PC-3 (cell line): ENCODE results near the gene PRPF40A. TPM values are rescaled to one million over a fixed set of nuclear protein-coding genes. Genes with fewer than 3 reads are reported as not detected.

ENCODE experiments used
- ATAC-seq: fragments of 200-7000 bp; cut with Tn5 transposase; 2 replicates; pipeline ENCODE4 v1.9.1; 2020; ENCODE audit warnings: mild to moderate bottlenecking, moderate library complexity
- BruUV-seq: library from RNA; stranded (reverse); fragments of 400-500 nt; replicated peaks from 2 replicates; lab custom pipeline; 2021; lab: Mats Ljungman, UMichigan
- CTCF ChIA-PET: fragments of 300-600 bp; sonication (Branson Sonifier 250); formaldehyde crosslinking; loops from one replicate; lab custom pipeline; 2022; ENCODE audit warnings: antibody characterized with exemption; lab: Charles Lee
- POLR2A ChIA-PET: fragments of 300-600 bp; sonication (Branson Sonifier 250); formaldehyde crosslinking; loops from one replicate; lab custom pipeline; 2022; ENCODE audit warnings: antibody characterized with exemption; ENCODE audit not compliant: unreplicated experiment; lab: Charles Lee
- DNase-seq: peaks from one replicate; pipeline ENCODE4 v3.0.0-alpha.2; 2015
- H2AFZ ChIP-seq: fragments of 300-600 bp; sonication (generic); 2 replicates; pipeline ENCODE4 v1.6.0; 2016; ENCODE audit warnings: antibody characterized with exemption, low read length
- H3F3A ChIP-seq: fragments of 300-600 bp; sonication (generic); one replicate; pipeline ENCODE4 v1.6.0; 2017; ENCODE audit warnings: antibody characterized with exemption, low read length, control low read depth, mild to moderate bottlenecking; ENCODE audit not compliant: unreplicated experiment
- H3K27ac ChIP-seq: fragments of 300-600 bp; sonication (generic); 2 replicates; pipeline ENCODE4 v1.5.1; 2016; ENCODE audit warnings: mild to moderate bottlenecking, low read length
- H3K27me3 ChIP-seq: fragments of 300-600 bp; sonication (generic); 2 replicates; pipeline ENCODE4 v1.6.1; 2016; ENCODE audit warnings: low read length, mixed read lengths
- H3K36me3 ChIP-seq: fragments of 300-600 bp; sonication (generic); 2 replicates; pipeline ENCODE4 v1.6.1; 2016; ENCODE audit warnings: low read depth, mixed run types, low read length, mixed read lengths
- H3K4me1 ChIP-seq: fragments of 300-600 bp; sonication (generic); 2 replicates; pipeline ENCODE4 v1.5.1; 2016; ENCODE audit warnings: low read length; ENCODE audit not compliant: insufficient read depth
- H3K4me2 ChIP-seq: fragments of 300-600 bp; sonication (generic); 2 replicates; pipeline ENCODE4 v1.6.0; 2016; ENCODE audit warnings: low read length
- H3K4me3 ChIP-seq: fragments of 300-600 bp; sonication (generic); 2 replicates; pipeline ENCODE4 v1.5.1; 2016; ENCODE audit warnings: mild to moderate bottlenecking, low read length, mixed read lengths
- H3K79me2 ChIP-seq: fragments of 300-600 bp; sonication (generic); 2 replicates; pipeline ENCODE4 v1.6.1; 2017; ENCODE audit warnings: low read length, mixed read lengths
- H3K9ac ChIP-seq: fragments of 300-600 bp; sonication (generic); 2 replicates; pipeline ENCODE4 v1.6.0; 2016; ENCODE audit warnings: mild to moderate bottlenecking, low read length
- H3K9me2 ChIP-seq: fragments of 300-600 bp; sonication (generic); replicated peaks from 2 replicates; pipeline ENCODE4 v1.6.1; 2016; ENCODE audit warnings: mixed run types, low read length, mixed read lengths
- H3K9me3 ChIP-seq: fragments of 300-600 bp; sonication (generic); 2 replicates; pipeline ENCODE4 v1.6.1; 2016; ENCODE audit warnings: low read length, mixed read lengths
- H4K20me1 ChIP-seq: fragments of 300-600 bp; sonication (generic); 2 replicates; pipeline ENCODE4 v1.6.1; 2016; ENCODE audit warnings: low read length, mixed read lengths
- EZH2 ChIP-seq: fragments of 300-600 bp; sonication (generic); IDR thresholded peaks from one replicate; pipeline ENCODE4 v1.6.1; 2017; ENCODE audit warnings: antibody characterized with exemption, mild to moderate bottlenecking, low read length; ENCODE audit not compliant: unreplicated experiment
- EZH2phosphoT487 ChIP-seq: fragments of 300-600 bp; sonication (generic); IDR thresholded peaks from 2 replicates; pipeline ENCODE4 v1.6.1; 2018; ENCODE audit warnings: mild to moderate bottlenecking, antibody characterized with exemption, low read length, borderline replicate concordance
- intact Hi-C: fragments of 100-400 bp; cut with micrococcal nuclease; formaldehyde crosslinking; loops from 2 replicates; pipeline ENCODE4 v1.9.0; 2023
- total RNA-seq: library from RNA; depleted of rRNA; stranded (reverse); fragments of >200 nt; gene quantifications from 2 replicates; pipeline ENCODE4 v1.2.3, GENCODE V29; 2014
- TF ChIP-seq, protein P1 (sequence below): fragments of 300-600 bp; sonication (generic); conservative IDR thresholded peaks from 2 replicates; pipeline ENCODE4 v1.5.1; 2017; ENCODE audit warnings: antibody characterized with exemption, low read depth, mild to moderate bottlenecking, low read length

The PRPF40A gene
- total RNA-seq, 1 experiment from 2014 or later, result 140 TPM

DNA sequence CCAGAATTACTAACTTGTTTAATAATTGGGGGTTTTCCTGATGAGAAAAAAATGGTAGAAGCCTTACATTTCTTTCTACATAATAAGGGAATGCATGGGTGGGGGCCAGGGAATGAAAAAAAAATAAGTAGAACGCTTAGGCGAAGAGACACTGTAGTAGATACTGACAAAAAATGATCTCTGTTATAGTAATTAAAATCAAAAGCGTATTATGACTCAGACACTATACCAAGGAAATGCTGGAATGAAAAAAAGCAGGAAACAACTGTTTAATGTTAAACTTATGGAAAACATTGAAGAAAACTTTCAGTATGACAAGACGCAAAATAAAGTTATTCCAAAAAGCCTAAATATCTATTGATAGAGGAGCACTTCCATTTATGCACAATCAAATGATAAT lies 42.9 kb downstream of the PRPF40A start:
- intact Hi-C loops, result no loop called here
- BruUV-seq, result no TSS peak
- H4K20me1 ChIP-seq, result 0 out of 2 replicates have a peak, but pooled peaks cover 7% of the 10 kb centered on the region
- H3K9me2 ChIP-seq, result no peaks in the 10 kb centered on the region
- ATAC-seq (peak; percentile 64), DNase-seq (no peak)
- H2AFZ ChIP-seq, result no peak overlapping the region
- H3K4me3 ChIP-seq, result no peak overlapping the region
- H3K27ac ChIP-seq, result peak overlapping the region; percentile 0; the same call in 1 of the 2 replicates
- no peak overlapping the region for H3K4me2 ChIP-seq
- H3K36me3 ChIP-seq, result peaks cover 90% of the 10 kb centered on the region
- ChIA-PET POLR2A (no interaction called here), CTCF (interaction anchor here (1.1 kb wide), 1 partner anchor 636 kb away, joined by 4 read pairs; no protein-coding TSS in a partner anchor)
- no peak overlapping the region for H3K9ac ChIP-seq
- H3F3A ChIP-seq, result no peaks in the 10 kb centered on the region
- no peaks in the 10 kb centered on the region for H3K79me2 ChIP-seq
- no peaks in the 10 kb centered on the region for H3K27me3 ChIP-seq
- TF ChIP-seq, protein P1, sequence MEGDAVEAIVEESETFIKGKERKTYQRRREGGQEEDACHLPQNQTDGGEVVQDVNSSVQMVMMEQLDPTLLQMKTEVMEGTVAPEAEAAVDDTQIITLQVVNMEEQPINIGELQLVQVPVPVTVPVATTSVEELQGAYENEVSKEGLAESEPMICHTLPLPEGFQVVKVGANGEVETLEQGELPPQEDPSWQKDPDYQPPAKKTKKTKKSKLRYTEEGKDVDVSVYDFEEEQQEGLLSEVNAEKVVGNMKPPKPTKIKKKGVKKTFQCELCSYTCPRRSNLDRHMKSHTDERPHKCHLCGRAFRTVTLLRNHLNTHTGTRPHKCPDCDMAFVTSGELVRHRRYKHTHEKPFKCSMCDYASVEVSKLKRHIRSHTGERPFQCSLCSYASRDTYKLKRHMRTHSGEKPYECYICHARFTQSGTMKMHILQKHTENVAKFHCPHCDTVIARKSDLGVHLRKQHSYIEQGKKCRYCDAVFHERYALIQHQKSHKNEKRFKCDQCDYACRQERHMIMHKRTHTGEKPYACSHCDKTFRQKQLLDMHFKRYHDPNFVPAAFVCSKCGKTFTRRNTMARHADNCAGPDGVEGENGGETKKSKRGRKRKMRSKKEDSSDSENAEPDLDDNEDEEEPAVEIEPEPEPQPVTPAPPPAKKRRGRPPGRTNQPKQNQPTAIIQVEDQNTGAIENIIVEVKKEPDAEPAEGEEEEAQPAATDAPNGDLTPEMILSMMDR, result no peak
- TF ChIP-seq EZH2phosphoT487 (no peak), EZH2 (no peak)
- no peaks in the 10 kb centered on the region for H3K9me3 ChIP-seq
- no peaks in the 10 kb centered on the region for H3K4me1 ChIP-seq

DNA sequence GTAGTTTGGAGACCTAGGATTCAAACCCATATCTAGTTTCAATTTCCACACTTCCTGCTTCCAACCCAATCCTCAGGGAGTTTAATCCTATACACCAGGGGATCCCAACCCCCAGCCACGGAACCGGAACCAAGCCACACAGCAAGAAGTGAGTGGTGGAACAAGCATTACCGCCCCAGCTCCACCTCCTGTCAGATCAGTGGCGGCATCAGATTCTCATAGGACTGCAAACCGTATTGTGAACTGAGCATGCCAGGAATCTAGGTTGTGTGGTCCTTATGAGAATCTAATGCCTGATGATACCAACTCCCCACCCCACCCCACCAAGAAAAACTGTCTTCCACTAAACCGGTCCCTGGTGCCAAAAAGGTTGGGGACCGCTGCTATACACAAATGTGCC lies 52.5 kb downstream of the PRPF40A start:
- Histone ChIP-seq H3F3A (no peaks in the 10 kb centered on the region), H3K79me2 (no peaks in the 10 kb centered on the region), H2AFZ (no peak overlapping the region), H3K9ac (no peak overlapping the region), H3K4me2 (no peak overlapping the region), H3K36me3 (peaks cover 81% of the 10 kb centered on the region), H3K4me3 (no peak overlapping the region), H3K9me3 (no peaks in the 10 kb centered on the region), H3K27me3 (no peaks in the 10 kb centered on the region), H3K27ac (no peak overlapping the region), H3K4me1 (no peaks in the 10 kb centered on the region), H4K20me1 (no peaks in the 10 kb centered on the region), H3K9me2 (no peaks in the 10 kb centered on the region)
- no TSS peak for BruUV-seq
- POLR2A ChIA-PET, result no interaction called here
- DNase-seq (no peak), ATAC-seq (no peak)
- intact Hi-C loops, result no loop called here
- no peak for TF ChIP-seq EZH2
- no peak for TF ChIP-seq EZH2phosphoT487
- TF ChIP-seq, protein P1, result no peak
- CTCF ChIA-PET, result no interaction called here

DNA sequence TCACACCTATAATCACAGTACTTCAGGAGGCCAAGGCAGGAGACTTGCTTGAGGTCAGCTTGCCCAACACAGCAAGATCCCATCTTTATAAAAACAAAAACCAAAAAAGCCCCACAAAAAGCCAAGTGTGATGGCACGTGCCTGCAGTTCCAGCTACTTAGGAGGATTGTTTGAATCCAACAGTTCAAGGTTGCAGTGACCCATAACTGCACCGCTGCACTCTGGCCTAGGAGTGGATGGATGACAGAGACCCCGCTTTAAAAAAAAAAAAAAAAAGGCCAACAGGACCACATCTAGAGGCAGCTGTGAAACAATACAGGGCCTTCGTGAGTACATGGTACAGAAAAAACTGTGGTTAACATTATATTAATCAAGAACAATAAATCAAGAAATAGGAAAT lies 56.2 kb downstream of the PRPF40A start:
- no peak overlapping the region for H3K9ac ChIP-seq
- BruUV-seq, result no TSS peak
- DNase-seq (no peak), ATAC-seq (no peak)
- H3K4me2 ChIP-seq, result no peak overlapping the region
- H3K27ac ChIP-seq, result no peak overlapping the region
- no peaks in the 10 kb centered on the region for H4K20me1 ChIP-seq
- intact Hi-C loops, result no loop called here
- CTCF ChIA-PET, result no interaction called here
- H3K27me3 ChIP-seq, result no peaks in the 10 kb centered on the region
- POLR2A ChIA-PET, result interaction anchor here (0.7 kb wide), 1 partner anchor 52 kb away, joined by 3 read pairs; no protein-coding TSS in a partner anchor
- H3K4me1 ChIP-seq, result no peaks in the 10 kb centered on the region
- H3K9me2 ChIP-seq, result no peaks in the 10 kb centered on the region
- peaks cover 83% of the 10 kb centered on the region for H3K36me3 ChIP-seq
- H3K4me3 ChIP-seq, result no peak overlapping the region
- no peaks in the 10 kb centered on the region for H3F3A ChIP-seq
- no peaks in the 10 kb centered on the region for H3K79me2 ChIP-seq
- no peak overlapping the region for H2AFZ ChIP-seq
- TF ChIP-seq EZH2phosphoT487 (no peak), EZH2 (no peak)
- TF ChIP-seq, protein P1, result no peak
- H3K9me3 ChIP-seq, result no peaks in the 10 kb centered on the region
